HG03066 (cell line): ENCODE data around the gene SH3RF3.

Experiments
- ATAC-seq: cut with Tn5 transposase; IDR thresholded peaks from one replicate; pipeline ENCODE4 v1.9.1; 2021; ENCODE audit warnings: low read depth; ENCODE audit not compliant: unreplicated experiment

SH3RF3 gene

GRCh38 chr2:109175350-109175678 lies 46.3 kb downstream of the SH3RF3 start:
- no peak for ATAC-seq

- no peak for ATAC-seq
Observed at GRCh38 chr2:109176928-109177327, 47.9 kb downstream of the SH3RF3 start.

- ATAC-seq = no peak
Observed at GRCh38 chr2:109177635-109178034, 48.6 kb downstream of the SH3RF3 start.

- ATAC-seq = no peak
Observed at GRCh38 chr2:109178968-109179367, 50.0 kb downstream of the SH3RF3 start.

- ATAC-seq = no peak
Observed at GRCh38 chr2:109180786-109181185, 51.8 kb downstream of the SH3RF3 start.

- no peak for ATAC-seq
Observed at GRCh38 chr2:109182426-109182825, 53.4 kb downstream of the SH3RF3 start.

GRCh38 chr2:109183871-109184270 lies 54.9 kb downstream of the SH3RF3 start:
- ATAC-seq = no peak

GRCh38 chr2:109184368-109184767 lies 55.4 kb downstream of the SH3RF3 start:
- no peak for ATAC-seq

GRCh38 chr2:109185338-109185737 lies 56.3 kb downstream of the SH3RF3 start:
- no peak for ATAC-seq

- ATAC-seq = no peak
Observed at GRCh38 chr2:109185821-109186570, 57.0 kb downstream of the SH3RF3 start.

GRCh38 chr2:109186656-109187250 lies 57.7 kb downstream of the SH3RF3 start:
- ATAC-seq = no peak

GRCh38 chr2:109187711-109188495 lies 58.9 kb downstream of the SH3RF3 start:
- no peak for ATAC-seq

- ATAC-seq = no peak
Observed at GRCh38 chr2:109188496-109188890, 59.5 kb downstream of the SH3RF3 start.

- no peak for ATAC-seq
Observed at GRCh38 chr2:109188898-109189297, 59.9 kb downstream of the SH3RF3 start.

GRCh38 chr2:109189751-109190150 lies 60.7 kb downstream of the SH3RF3 start:
- no peak for ATAC-seq

GRCh38 chr2:109193807-109194619 lies 65.0 kb downstream of the SH3RF3 start:
- no peak for ATAC-seq

GRCh38 chr2:109194620-109194937 lies 65.6 kb downstream of the SH3RF3 start:
- no peak for ATAC-seq

GRCh38 chr2:109195193-109196045 lies 66.4 kb downstream of the SH3RF3 start:
- ATAC-seq = no peak

GRCh38 chr2:109196081-109196875 lies 67.3 kb downstream of the SH3RF3 start:
- ATAC-seq = no peak
